Measurements from ENCODE around the gene ATP2A2.

Gene ATP2A2

GRCh38 chr12:110280779-110281548, at the start of gene ATP2A2:
ATP2A2 (plus strand) TSS chr12:110281247; CDS start chr12:110281790, 543 bp downstream.
- WGBS (ENCODE audit: insufficient coverage, insufficient read length): no CpG with 5 or more reads among the region's 108 CpGs
- H3K36me3 ChIP-seq (ENCODE audit: control insufficient read depth, insufficient read depth, low read length): no peaks in the 10 kb centered on the region
- no peaks in the 10 kb centered on the region for H3K9me3 ChIP-seq (ENCODE audit: control insufficient read depth, insufficient read depth, low read length)
- no peak within 1 kb of the TSS for H3K27ac ChIP-seq (ENCODE audit: low read length)
- peak within 1 kb of the TSS; percentile 77 for H3K4me3 ChIP-seq (ENCODE audit: low read length)
- peaks cover 4% of the 10 kb centered on the region; the same call in 1 of the 2 replicates for H3K4me1 ChIP-seq (ENCODE audit: control insufficient read depth, insufficient read depth, low read length)
- no peak for DNase-seq (ENCODE audit: low read depth, low spot score)
- H3K27me3 ChIP-seq (ENCODE audit: control insufficient read depth, insufficient read depth, low read length): no peaks in the 10 kb centered on the region

- H3K27ac ChIP-seq (ENCODE audit: low read length): no peak overlapping the region
- H3K4me1 ChIP-seq (ENCODE audit: control insufficient read depth, insufficient read depth, low read length): no peaks in the 10 kb centered on the region
- no CpG with 5 or more reads among the region's 6 CpGs for WGBS (ENCODE audit: insufficient coverage, insufficient read length)
- DNase-seq (ENCODE audit: low read depth, low spot score): no peak
- no peaks in the 10 kb centered on the region for H3K27me3 ChIP-seq (ENCODE audit: control insufficient read depth, insufficient read depth, low read length)
- H3K9me3 ChIP-seq (ENCODE audit: control insufficient read depth, insufficient read depth, low read length): no peaks in the 10 kb centered on the region
- no peaks in the 10 kb centered on the region for H3K36me3 ChIP-seq (ENCODE audit: control insufficient read depth, insufficient read depth, low read length)
- H3K4me3 ChIP-seq (ENCODE audit: low read length): no peak overlapping the region
These were observed 47.7 kb upstream of the ATP2A2 start for GRCh38 chr12:110233212-110233903.

GRCh38 chr12:110234331-110234751, 46.7 kb upstream of the ATP2A2 start:
- WGBS (ENCODE audit: insufficient coverage, insufficient read length): no CpG with 5 or more reads among the region's 2 CpGs
- Histone ChIP-seq H3K36me3 (ENCODE audit: control insufficient read depth, insufficient read depth, low read length) (no peaks in the 10 kb centered on the region), H3K9me3 (ENCODE audit: control insufficient read depth, insufficient read depth, low read length) (no peaks in the 10 kb centered on the region), H3K27me3 (ENCODE audit: control insufficient read depth, insufficient read depth, low read length) (no peaks in the 10 kb centered on the region), H3K4me3 (ENCODE audit: low read length) (no peak overlapping the region), H3K4me1 (ENCODE audit: control insufficient read depth, insufficient read depth, low read length) (no peaks in the 10 kb centered on the region), H3K27ac (ENCODE audit: low read length) (no peak overlapping the region)
- DNase-seq (ENCODE audit: low read depth, low spot score): no peak

- Histone ChIP-seq H3K27ac (ENCODE audit: low read length) (no peak overlapping the region), H3K27me3 (ENCODE audit: control insufficient read depth, insufficient read depth, low read length) (no peaks in the 10 kb centered on the region), H3K4me3 (ENCODE audit: low read length) (no peak overlapping the region), H3K9me3 (ENCODE audit: control insufficient read depth, insufficient read depth, low read length) (no peaks in the 10 kb centered on the region), H3K36me3 (ENCODE audit: control insufficient read depth, insufficient read depth, low read length) (no peaks in the 10 kb centered on the region), H3K4me1 (ENCODE audit: control insufficient read depth, insufficient read depth, low read length) (no peaks in the 10 kb centered on the region)
- no CpG with 5 or more reads among the region's 3 CpGs for WGBS (ENCODE audit: insufficient coverage, insufficient read length)
- no peak for DNase-seq (ENCODE audit: low read depth, low spot score)
These were observed 46.3 kb upstream of the ATP2A2 start for GRCh38 chr12:110234755-110235154.

- no peak overlapping the region for H3K4me3 ChIP-seq (ENCODE audit: low read length)
- H3K4me1 ChIP-seq (ENCODE audit: control insufficient read depth, insufficient read depth, low read length): no peaks in the 10 kb centered on the region
- H3K27me3 ChIP-seq (ENCODE audit: control insufficient read depth, insufficient read depth, low read length): no peaks in the 10 kb centered on the region
These were observed 45.7 kb upstream of the ATP2A2 start for GRCh38 chr12:110235383-110235782.

GRCh38 chr12:110243227-110243626, 37.8 kb upstream of the ATP2A2 start:
- Histone ChIP-seq H3K4me3 (ENCODE audit: low read length) (no peak overlapping the region), H3K4me1 (ENCODE audit: control insufficient read depth, insufficient read depth, low read length) (peaks cover 1% of the 10 kb centered on the region; the same call in 1 of the 2 replicates), H3K36me3 (ENCODE audit: control insufficient read depth, insufficient read depth, low read length) (no peaks in the 10 kb centered on the region), H3K27me3 (ENCODE audit: control insufficient read depth, insufficient read depth, low read length) (no peaks in the 10 kb centered on the region), H3K27ac (ENCODE audit: low read length) (no peak overlapping the region), H3K9me3 (ENCODE audit: control insufficient read depth, insufficient read depth, low read length) (no peaks in the 10 kb centered on the region)
- WGBS (ENCODE audit: insufficient coverage, insufficient read length): no CpG with 5 or more reads among the region's 5 CpGs
- DNase-seq (ENCODE audit: low read depth, low spot score): no peak

More at GRCh38 chr12:110235383-110235782, 45.7 kb upstream of the ATP2A2 start:
- Histone ChIP-seq H3K27ac (ENCODE audit: low read length) (no peak overlapping the region), H3K36me3 (ENCODE audit: control insufficient read depth, insufficient read depth, low read length) (no peaks in the 10 kb centered on the region), H3K9me3 (ENCODE audit: control insufficient read depth, insufficient read depth, low read length) (no peaks in the 10 kb centered on the region)
- no peak for DNase-seq (ENCODE audit: low read depth, low spot score)
- no CpG with 5 or more reads among the region's 1 CpG for WGBS (ENCODE audit: insufficient coverage, insufficient read length)

- no peaks in the 10 kb centered on the region for H3K27me3 ChIP-seq (ENCODE audit: control insufficient read depth, insufficient read depth, low read length)
- H3K9me3 ChIP-seq (ENCODE audit: control insufficient read depth, insufficient read depth, low read length): no peaks in the 10 kb centered on the region
- WGBS (ENCODE audit: insufficient coverage, insufficient read length): no CpG with 5 or more reads among the region's 12 CpGs
- H3K27ac ChIP-seq (ENCODE audit: low read length): no peak overlapping the region
- H3K36me3 ChIP-seq (ENCODE audit: control insufficient read depth, insufficient read depth, low read length): no peaks in the 10 kb centered on the region
- H3K4me1 ChIP-seq (ENCODE audit: control insufficient read depth, insufficient read depth, low read length): peaks cover 1% of the 10 kb centered on the region; the same call in 1 of the 2 replicates
- no peak overlapping the region for H3K4me3 ChIP-seq (ENCODE audit: low read length)
- DNase-seq (ENCODE audit: low read depth, low spot score): no peak
These were observed 36.7 kb upstream of the ATP2A2 start for GRCh38 chr12:110244372-110244771.

GRCh38 chr12:110244829-110245228, 36.2 kb upstream of the ATP2A2 start:
- peak; percentile 43 for DNase-seq (ENCODE audit: low read depth, low spot score)
- no CpG with 5 or more reads among the region's 8 CpGs for WGBS (ENCODE audit: insufficient coverage, insufficient read length)
- Histone ChIP-seq H3K36me3 (ENCODE audit: control insufficient read depth, insufficient read depth, low read length) (no peaks in the 10 kb centered on the region), H3K4me3 (ENCODE audit: low read length) (no peak overlapping the region), H3K9me3 (ENCODE audit: control insufficient read depth, insufficient read depth, low read length) (no peaks in the 10 kb centered on the region), H3K27ac (ENCODE audit: low read length) (no peak overlapping the region), H3K27me3 (ENCODE audit: control insufficient read depth, insufficient read depth, low read length) (no peaks in the 10 kb centered on the region), H3K4me1 (ENCODE audit: control insufficient read depth, insufficient read depth, low read length) (peaks cover 1% of the 10 kb centered on the region; the same call in 1 of the 2 replicates)

GRCh38 chr12:110245369-110245772, 35.7 kb upstream of the ATP2A2 start:
- no peaks in the 10 kb centered on the region for H3K9me3 ChIP-seq (ENCODE audit: control insufficient read depth, insufficient read depth, low read length)
- no peak overlapping the region for H3K4me3 ChIP-seq (ENCODE audit: low read length)
- no peak overlapping the region for H3K27ac ChIP-seq (ENCODE audit: low read length)
- H3K4me1 ChIP-seq (ENCODE audit: control insufficient read depth, insufficient read depth, low read length): peaks cover 1% of the 10 kb centered on the region; the same call in 1 of the 2 replicates
- DNase-seq (ENCODE audit: low read depth, low spot score): peak; percentile 29
- no peaks in the 10 kb centered on the region for H3K27me3 ChIP-seq (ENCODE audit: control insufficient read depth, insufficient read depth, low read length)
- WGBS (ENCODE audit: insufficient coverage, insufficient read length): no CpG with 5 or more reads among the region's 3 CpGs
- no peaks in the 10 kb centered on the region for H3K36me3 ChIP-seq (ENCODE audit: control insufficient read depth, insufficient read depth, low read length)

- no peak overlapping the region for H3K4me3 ChIP-seq (ENCODE audit: low read length)
- WGBS (ENCODE audit: insufficient coverage, insufficient read length): no CpG with 5 or more reads among the region's 4 CpGs
- DNase-seq (ENCODE audit: low read depth, low spot score): no peak
- peaks cover 1% of the 10 kb centered on the region; the same call in 1 of the 2 replicates for H3K4me1 ChIP-seq (ENCODE audit: control insufficient read depth, insufficient read depth, low read length)
- H3K27me3 ChIP-seq (ENCODE audit: control insufficient read depth, insufficient read depth, low read length): no peaks in the 10 kb centered on the region
- no peak overlapping the region for H3K27ac ChIP-seq (ENCODE audit: low read length)
- H3K36me3 ChIP-seq (ENCODE audit: control insufficient read depth, insufficient read depth, low read length): no peaks in the 10 kb centered on the region
- H3K9me3 ChIP-seq (ENCODE audit: control insufficient read depth, insufficient read depth, low read length): no peaks in the 10 kb centered on the region
These were observed 34.3 kb upstream of the ATP2A2 start for GRCh38 chr12:110246636-110247339.

All from iPS DF 6.9 (cell line).